NCI-H187 treated with DMSO at 0.1 percent for 48 hours (cell line): ENCODE results near the gene SPATA46.
"Not testable (repeated sequence)": the region's sequence is repeated elsewhere in the genome, so short reads cannot be mapped to it uniquely, and the experiment has no call there.

ENCODE experiments used
- DNase-seq: peaks from one replicate; lab custom pipeline; 2025; lab: John Stamatoyannopoulos, UW

Gene SPATA46

GRCh38 chr1:162376691-162377090, at the start of gene SPATA46:
Gene SPATA46 (minus strand): TSS chr1:162376854. CDS start chr1:162376790, 64 bp downstream.
- no peak for DNase-seq

DNA sequence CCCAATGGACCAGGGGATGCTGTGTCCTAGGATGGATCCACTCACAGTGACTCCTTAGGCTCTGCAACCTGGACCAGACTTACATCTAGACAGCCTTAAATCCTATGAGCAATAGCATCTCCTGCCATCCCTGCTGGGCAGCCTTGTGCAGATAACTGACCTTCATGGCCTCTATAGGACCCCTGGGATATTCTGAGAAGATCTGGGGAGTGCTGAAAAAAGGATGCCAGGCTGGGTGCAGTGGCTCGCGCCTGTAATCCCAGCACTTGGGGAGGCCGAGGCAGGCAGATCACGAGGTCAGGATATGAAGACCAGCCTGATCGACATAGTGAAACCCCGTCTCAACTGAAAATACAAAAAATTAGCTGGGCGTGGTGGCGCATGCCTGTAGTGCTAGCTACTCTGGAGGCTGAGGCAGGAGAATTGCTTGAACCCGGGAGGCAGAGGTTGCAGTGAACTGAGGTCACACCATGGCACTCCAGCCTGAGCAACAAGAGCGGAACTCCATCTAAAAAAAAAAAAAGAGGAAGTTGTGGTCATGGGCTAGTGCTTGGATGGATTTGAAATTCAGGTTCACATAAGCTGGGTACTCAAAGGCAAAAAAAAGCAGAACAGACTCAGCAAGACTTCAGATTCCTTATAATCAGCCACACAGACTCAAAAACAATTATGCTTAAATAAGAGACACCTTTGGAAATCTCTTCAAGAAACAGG, 46.2 kb upstream of the SPATA46 start:
- DNase-seq = no peak

GRCh38 chr1:162421258-162422164, 44.9 kb upstream of the SPATA46 start:
- no peak for DNase-seq

- no peak for DNase-seq
Measured at GRCh38 chr1:162420120-162420519, 43.5 kb upstream of the SPATA46 start.

DNA sequence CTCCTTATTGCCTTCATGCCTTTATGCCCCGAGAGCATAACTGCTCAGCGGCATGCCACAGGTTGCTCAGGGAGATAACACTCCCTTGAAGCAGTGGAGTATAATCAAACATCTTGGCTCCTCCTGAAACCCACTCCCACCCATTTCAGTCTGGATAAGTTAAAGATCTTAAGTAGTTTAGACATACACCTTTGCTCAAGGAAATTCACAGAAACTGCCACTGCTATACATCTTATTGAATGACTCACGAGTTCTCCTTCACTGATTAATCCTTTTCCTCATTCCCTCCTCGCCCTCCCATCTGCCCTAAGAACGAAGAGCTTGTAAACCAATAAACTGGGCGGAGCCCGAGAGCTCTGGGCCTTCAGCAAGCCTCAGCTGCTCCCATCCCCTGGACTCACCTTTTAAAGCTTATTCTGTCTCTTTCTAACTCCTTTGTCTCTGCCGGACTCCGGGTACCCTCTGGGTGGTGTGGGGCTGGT, 42.8 kb upstream of the SPATA46 start:
- DNase-seq = not testable (repeated sequence)

DNA sequence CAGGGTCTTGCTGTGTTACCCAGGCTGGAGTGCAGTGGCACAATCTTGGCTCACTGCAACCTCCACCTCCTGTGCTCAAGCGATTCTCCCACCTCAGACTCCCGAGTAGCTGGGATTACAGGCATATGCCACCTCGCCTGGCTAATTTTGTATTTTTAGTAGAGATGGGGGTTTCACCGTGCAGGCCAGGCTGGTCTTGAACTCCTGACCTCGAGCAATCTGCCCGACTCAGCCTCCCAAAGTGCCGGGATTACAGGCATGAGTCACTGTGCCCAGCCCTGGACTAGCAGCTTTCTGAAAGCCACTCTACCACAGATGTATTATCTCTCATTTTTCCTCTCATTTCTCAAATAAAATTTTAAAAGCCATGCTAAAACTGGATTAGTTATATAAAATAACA, 41.9 kb upstream of the SPATA46 start:
- DNase-seq = not testable (repeated sequence)

- DNase-seq = no peak
Measured at GRCh38 chr1:162417650-162418049, 41.0 kb upstream of the SPATA46 start.

GRCh38 chr1:162416909-162417308, 40.3 kb upstream of the SPATA46 start:
- DNase-seq = no peak

DNA sequence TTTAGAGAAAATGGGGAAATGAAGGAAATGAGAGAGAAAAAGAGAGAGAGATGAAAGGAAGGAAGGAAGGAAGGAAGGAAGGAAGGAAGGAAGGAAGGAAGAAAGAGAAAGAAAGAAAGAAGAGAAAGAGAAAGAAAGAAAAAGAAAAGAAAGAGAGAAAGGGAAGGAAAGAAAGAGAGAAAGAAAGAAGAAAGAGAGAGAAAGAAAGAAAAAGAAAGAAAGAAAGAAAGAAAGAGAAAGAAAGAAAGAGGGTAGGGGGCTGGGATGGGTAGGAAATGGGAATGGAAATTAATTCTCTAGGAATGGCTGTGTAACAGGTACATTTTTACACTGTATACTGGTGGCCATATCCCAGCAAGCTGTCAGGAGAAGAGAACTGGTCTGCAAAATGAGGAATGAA, 39.6 kb upstream of the SPATA46 start:
- no peak for DNase-seq

DNA sequence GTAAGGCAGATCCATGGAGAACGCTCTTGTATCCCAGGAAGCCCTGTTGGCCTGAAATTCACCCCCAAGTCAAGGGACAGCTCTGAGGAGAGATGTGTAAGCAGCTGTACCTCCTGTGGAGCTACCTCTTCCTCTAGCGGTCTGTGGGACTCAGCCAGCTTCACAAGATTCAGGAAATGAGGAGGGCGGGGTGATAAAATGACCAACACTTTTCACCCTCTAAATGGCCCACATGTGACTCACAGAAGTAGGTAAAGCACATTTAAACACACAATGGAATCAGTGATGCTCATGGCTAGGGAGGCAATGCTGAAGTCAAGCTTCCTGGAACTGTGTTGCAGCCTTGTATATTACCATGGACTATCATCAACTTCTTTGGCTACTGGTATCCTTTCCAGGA, 35.3 kb upstream of the SPATA46 start, which contains the start of gene SH2D1B:
SH2D1B (minus strand) TSS at position 135 of the 400 bp plus-strand sequence; CDS start at position 15, 120 bp downstream.
- no peak for DNase-seq

GRCh38 chr1:162407539-162407938, 30.9 kb upstream of the SPATA46 start:
- DNase-seq = no peak

DNA sequence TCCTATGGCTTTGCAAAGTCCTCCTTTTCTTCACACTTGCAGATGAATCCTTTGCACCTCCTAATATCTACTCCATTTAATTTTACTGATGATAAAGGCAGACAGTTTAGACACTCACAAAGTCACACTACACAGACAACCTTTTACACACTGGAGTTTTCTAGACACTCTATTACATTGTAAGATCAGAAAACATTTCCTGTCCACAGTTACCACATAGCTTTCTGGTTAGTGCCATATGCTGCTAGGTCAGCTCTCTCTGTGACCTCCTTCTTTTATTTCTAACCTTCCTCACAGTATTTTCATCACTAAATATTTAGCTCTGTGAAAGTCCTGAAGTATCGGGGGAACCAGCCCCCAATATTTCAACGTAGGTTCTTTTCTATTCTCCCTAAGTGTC, 30.2 kb upstream of the SPATA46 start:
- no peak for DNase-seq

GRCh38 chr1:162405800-162406199, 29.1 kb upstream of the SPATA46 start:
- no peak for DNase-seq

- no peak for DNase-seq
Measured at GRCh38 chr1:162404550-162405160, 28.0 kb upstream of the SPATA46 start.

DNA sequence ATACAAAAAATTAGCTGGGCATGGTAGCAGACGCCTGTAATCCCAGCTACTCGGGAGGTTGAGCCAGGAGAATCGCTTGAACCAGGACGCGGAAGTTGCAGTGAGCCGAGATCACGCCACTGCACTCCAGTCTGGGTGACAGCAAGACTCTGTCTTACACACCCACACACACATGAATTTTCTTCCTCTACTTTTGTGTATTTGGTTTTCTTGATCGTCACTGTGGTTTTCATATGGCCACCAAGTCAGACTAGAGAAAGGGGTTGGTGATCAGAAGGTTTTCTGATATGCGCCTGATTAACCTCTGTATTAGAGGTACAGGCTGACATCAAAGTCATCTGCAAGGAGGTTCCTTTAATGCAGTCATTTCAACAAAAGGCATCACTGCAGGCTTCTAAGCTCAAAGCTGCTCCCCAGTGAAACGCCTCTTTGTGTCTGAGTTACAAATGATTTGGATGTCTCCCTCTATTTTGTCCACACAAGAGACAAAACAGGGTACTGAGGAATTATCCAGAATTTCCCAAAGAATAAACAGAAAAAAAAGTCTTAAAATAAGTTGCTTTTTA, 24.2 kb upstream of the SPATA46 start:
- DNase-seq = no peak

DNA sequence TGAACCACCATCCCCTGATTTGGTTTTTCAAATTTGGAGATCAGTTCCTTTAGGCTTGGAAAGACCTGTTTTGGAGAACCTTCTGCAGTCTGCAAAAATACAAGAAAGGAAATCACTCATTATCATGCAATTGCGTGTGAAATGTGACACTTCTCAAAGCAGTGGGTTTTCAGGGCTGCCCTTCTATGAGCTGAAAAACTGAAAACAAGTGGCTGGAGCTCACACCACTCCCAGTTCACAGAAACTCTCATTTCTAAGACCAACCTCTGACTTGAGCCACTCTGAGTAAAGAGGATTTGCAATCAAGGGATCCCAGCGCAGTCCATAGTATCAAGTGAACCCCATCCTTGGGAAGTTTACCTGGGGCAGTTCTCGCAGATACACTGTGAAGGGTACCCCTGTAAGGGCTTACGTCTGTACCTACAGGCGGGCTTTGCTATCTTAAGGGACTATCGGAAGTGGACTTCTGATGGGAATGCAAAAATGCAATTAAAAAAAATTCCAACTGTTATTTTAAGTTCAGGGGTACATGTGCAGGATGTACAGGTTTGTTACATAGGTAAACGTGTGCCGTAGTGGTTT, 22.4 kb upstream of the SPATA46 start:
- no peak for DNase-seq

DNA sequence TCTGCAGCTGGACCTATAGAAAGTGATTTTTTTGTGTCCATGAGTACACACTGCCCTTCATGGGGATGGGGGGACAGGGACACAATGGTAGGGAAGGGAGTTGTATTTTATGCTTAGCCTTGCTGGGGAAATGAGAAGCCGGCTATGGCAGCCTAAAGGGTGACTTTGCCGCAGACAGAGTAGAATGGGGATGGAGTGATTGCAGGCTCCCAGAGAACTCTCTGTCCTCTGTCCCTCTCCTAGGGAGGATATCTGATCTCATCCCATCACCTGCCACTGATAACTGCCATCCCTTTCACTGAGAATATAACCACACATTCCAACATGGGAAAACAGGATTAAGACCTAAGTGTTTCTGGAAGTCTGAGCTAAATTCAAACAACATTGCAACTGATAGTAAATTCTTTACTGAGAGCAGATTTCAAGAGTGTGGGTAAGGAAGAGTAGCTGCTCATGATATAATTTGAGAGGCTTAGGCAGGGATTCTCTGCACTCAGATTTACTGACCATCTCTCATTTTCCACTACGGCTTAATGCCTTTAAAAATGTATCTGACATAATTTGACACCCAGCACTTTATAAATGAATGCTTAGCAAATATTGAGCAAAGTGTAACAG, 21.4 kb upstream of the SPATA46 start:
- peak; percentile 58 for DNase-seq

DNA sequence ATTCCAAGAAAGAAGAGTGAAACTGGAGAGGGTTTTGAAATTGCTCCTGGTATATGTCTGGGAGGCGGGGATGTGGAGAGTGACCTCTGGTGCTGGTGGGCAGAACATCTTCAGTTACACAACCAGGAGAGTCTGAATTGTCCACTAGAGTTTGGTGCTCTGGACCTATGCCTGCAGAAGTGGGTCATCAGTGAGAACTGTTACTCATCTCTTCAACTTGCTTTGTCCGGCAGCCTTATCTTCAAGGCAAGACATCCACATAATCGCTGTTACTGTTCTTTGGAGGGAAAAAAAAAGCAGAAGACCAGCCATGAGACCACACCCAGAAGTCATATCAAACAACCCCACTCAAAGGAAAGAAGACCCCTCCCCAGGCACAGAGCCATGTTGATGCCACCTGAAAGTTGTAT, 20.4 kb upstream of the SPATA46 start:
- DNase-seq = no peak

- no peak for DNase-seq
Measured at GRCh38 chr1:162396201-162396906, 19.7 kb upstream of the SPATA46 start.

- DNase-seq = peak; percentile 48
Measured at GRCh38 chr1:162391790-162392563, 15.3 kb upstream of the SPATA46 start.
